Measurements from ENCODE around the gene SH2D4B. TPM values are rescaled to one million over a fixed set of nuclear protein-coding genes. Genes with fewer than 3 reads are reported as not detected.

SH2D4B gene
- total RNA-seq, 1 experiment from 2014 or later = 0.07 TPM

Other genes with a start within 250 kb of the SH2D4B start
- not detected in 2 replicates for gene MAT1A, start 248.2 kb upstream of the SH2D4B start, total RNA-seq (2014; rRNA removed; shearing (Covaris generic); ENCODE audit: low replicate concordance)
- gene DYDC1, start 181.1 kb upstream of the SH2D4B start, total RNA-seq (2014; rRNA removed; shearing (Covaris generic); ENCODE audit: low replicate concordance) = not detected in 2 replicates
- gene DYDC2, start 181.1 kb upstream of the SH2D4B start, total RNA-seq (2014; rRNA removed; shearing (Covaris generic); ENCODE audit: low replicate concordance) = 0.37 TPM in 1 of 2 replicates, not detected in the other
- gene PRXL2A, start 129.4 kb upstream of the SH2D4B start, total RNA-seq (2014; rRNA removed; shearing (Covaris generic); ENCODE audit: low replicate concordance) = 1.7 and 7.2 TPM in 2 replicates
- gene TSPAN14, start 83.6 kb upstream of the SH2D4B start, total RNA-seq (2014; rRNA removed; shearing (Covaris generic); ENCODE audit: low replicate concordance) = 3.4 TPM in 2 replicates